GM19193 (cell line): ENCODE results near the gene HEATR3.

Source experiments
- POLR2A ChIP-seq: IDR thresholded peaks from 4 replicates; pipeline ENCODE4 v1.6.1; 2011; ENCODE audit not compliant: insufficient read depth, insufficient read length; ENCODE audit errors: extremely low read depth

HEATR3 gene

GRCh38 chr16:50121278-50121677 lies 55.5 kb downstream of the HEATR3 start:
- no peak for TF ChIP-seq POLR2A

GRCh38 chr16:50121721-50122445 lies 56.1 kb downstream of the HEATR3 start:
- TF ChIP-seq POLR2A = no peak

DNA sequence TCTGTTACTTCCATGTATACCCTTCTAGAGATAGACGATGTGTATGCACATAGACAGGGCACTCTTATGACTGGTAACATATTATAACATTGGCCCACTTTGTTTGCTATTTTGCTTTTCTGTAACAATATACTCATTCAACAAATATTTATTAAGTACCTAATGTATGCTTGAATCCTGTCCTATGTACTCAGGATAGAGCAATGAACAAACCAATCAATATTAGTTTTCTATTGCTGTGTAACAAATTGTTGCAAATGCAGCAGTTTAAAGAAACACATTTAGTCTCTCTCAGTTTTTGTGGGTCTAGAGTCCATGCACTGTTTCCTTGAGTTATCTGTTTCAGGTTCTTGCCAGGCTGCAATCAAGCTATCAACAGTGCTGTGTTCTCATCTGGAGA lies 57.6 kb downstream of the HEATR3 start:
- TF ChIP-seq POLR2A = no peak

GRCh38 chr16:50124769-50125168 lies 59.0 kb downstream of the HEATR3 start:
- no peak for TF ChIP-seq POLR2A

DNA sequence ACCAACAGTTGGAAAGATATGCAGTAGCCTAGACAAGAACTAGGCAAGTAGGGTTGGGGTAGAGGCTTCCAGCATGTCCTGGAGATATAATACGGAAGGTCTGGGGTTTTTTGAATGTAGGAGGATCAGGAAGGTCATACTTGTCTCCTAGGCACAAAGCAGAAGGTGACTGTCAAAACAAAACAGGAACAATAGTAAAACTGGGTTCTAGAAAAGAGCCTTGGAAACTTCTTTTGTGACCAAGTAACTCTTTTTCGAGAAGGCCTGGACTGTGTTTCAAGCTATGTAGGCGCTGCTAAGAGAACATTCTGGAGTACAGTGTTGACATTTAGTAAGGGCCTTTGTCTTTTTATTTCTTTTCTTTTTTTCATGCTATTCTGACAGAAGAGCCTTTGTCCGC lies 60.4 kb downstream of the HEATR3 start:
- TF ChIP-seq POLR2A = no peak

DNA sequence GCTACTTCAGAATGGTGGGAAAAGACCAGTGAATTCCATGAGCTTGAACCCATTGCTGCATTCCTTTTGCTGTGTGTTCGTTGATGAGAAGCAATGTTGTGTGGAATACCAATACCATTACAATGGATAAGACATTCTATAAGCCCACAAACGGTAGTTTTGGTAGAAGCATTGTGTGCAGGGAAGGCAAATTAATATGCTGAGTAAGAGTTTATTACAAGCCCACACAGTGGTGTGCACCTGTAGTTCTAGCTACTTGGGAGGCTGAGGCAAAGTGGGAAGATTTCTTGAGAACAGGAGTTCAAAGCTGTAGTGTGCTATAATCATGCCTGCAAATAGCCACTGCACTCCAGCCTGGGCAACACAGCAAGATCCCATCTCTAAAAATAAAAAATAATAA lies 67.4 kb downstream of the HEATR3 start:
- TF ChIP-seq POLR2A = no peak

GRCh38 chr16:50136399-50136798 lies 70.6 kb downstream of the HEATR3 start:
- no peak for TF ChIP-seq POLR2A

- TF ChIP-seq POLR2A = no peak
Observed at GRCh38 chr16:50137268-50137667, 71.5 kb downstream of the HEATR3 start.

- no peak for TF ChIP-seq POLR2A
Observed at GRCh38 chr16:50139580-50139979, 73.8 kb downstream of the HEATR3 start.

- TF ChIP-seq POLR2A = no peak
Observed at GRCh38 chr16:50144211-50144610, 78.4 kb downstream of the HEATR3 start.

- no peak for TF ChIP-seq POLR2A
Observed at GRCh38 chr16:50146479-50147435, 81.0 kb downstream of the HEATR3 start.

- no peak for TF ChIP-seq POLR2A
Observed at GRCh38 chr16:50151322-50151721, 85.6 kb downstream of the HEATR3 start.

- TF ChIP-seq POLR2A = no peak
Observed at GRCh38 chr16:50151756-50152155, 86.0 kb downstream of the HEATR3 start.

DNA sequence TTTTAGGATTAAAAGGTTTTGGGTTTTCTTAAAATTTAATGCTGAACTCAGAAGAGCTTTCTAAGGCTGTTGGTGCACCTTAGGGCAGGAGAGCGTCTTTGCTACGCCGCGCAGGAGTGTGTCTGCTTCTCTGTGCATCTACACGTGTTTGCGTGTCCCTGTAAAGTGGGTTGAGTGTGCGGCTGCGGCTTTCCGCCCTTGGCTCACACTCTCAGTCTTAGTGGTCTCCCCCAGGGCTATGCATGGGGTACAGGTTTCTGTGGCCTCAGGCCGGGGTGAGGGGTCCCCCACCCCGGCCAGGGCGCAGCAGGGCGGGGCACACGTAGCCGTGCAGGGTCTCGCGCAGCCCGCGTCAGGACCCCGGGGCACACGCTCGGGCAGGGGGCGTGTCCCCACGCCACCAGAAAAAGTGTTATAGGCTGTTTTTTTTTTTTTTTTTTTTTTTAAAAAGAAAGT lies 86.6 kb downstream of the HEATR3 start:
- no peak for TF ChIP-seq POLR2A

DNA sequence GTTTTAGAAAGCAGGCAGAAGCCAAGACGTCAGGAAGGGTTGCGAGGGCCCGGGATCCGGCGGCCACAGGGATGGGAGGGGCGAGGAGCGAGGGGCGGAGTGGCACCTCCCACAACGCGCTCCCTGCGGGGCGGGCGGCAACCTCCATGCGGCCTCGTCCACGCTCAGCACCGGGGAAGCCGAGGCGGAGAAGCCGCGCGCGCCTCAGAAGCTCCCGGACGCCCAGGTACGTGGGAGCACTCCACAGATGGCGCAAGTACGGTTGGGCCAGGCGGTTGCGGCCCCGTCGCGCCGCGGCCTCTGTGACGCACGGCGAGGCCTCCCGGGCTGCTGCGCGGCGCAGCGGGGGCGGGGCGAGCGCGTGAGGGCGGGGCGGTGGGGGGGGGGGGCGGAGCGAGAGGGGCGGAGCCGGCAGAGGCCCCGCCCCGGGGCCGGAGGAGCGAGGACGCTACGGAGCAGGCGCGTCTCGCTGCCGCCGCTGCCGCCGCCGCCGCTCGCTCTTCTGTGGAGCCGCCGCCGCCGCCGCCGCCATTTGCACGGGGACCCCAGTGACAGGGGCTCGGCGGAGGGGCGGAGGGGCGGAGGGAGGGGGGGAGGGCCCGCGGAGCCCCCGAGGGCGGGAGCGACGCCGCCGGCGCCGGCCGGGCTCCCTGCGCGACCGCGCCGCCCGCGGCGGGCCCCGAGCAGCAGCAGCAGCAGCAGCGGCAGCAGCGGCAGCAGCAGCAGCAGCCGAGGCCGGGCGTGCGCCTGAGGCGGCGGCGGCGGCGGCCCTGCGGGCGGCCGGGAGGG lies 87.2 kb downstream of the HEATR3 start, which contains the start of gene TENT4B:
Gene TENT4B, plus strand, starts transcription at position 500 of the 789 bp plus-strand sequence. CDS start 316 bp downstream, outside the sequence.
- TF ChIP-seq POLR2A = peak; percentile 87

DNA sequence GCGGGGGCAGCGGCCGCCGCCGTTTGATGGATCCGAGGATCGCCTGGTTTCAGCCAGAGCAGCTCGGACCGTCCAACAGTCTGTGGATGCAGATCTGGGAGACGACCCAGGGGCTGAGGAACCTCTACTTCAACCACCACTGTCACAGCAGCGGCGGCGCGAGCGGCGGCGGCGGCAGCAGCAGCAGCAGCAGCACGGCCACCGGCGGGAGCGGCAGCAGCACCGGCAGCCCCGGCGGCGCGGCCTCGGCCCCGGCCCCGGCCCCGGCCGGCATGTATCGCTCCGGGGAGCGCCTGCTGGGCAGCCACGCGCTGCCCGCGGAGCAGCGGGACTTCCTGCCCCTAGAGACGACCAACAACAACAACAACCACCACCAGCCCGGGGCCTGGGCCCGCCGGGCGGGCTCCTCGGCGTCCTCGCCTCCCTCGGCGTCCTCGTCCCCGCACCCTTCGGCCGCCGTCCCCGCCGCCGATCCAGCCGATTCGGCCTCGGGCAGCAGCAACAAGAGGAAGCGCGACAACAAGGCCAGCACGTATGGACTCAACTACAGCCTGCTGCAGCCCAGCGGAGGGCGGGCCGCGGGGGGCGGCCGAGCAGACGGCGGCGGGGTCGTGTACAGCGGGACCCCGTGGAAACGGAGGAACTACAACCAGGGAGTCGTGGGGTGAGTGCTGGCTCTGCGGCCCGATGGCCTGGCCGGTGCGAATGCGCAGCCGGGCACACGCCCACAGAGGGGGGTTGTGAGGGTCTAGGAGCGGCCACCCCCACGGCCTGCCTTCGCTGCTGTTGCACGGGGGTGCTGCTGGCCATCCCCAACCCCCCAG lies 88.0 kb downstream of the HEATR3 start:
- peak; percentile 20 for TF ChIP-seq POLR2A
